Superior temporal gyrus (tissue), 1 donor: ENCODE measurements around the gene BCAS4.

Experiments
- DNase-seq: peaks from one replicate; pipeline ENCODE4 v3.0.0-alpha.2; 2016; ENCODE audit errors: extremely low spot score

The BCAS4 gene

GRCh38 chr20:50855498-50856474, 60.9 kb downstream of the BCAS4 start:
- DNase-seq: no peak

DNA sequence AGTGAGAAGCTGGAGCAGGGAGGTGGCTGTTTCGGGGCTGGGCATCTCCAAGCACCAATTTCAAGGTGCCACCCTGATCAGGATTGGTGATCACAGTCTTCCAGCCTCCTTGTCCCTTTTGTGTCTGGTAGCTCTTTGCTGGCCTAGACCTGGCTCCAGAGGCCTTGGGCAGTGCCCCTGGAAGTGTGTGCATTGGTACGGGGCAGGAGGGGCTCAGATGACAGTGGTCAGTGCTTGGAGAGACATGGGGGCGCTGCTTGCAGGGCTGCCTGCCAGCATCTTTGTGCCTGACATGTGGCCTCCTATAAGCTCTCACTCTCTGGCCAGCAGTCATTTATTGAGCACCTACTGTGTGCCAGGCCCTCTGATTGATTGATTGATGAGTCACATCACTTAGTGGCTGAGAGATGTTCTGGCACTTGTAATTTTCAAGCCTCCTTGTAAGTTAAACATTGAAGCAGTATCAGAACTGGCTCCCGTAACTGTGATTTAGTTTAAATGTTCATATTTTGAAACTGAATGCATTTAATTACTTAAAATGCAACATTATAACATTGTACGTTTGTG, 61.7 kb downstream of the BCAS4 start:
- DNase-seq: no peak

- DNase-seq: no peak
These were observed 62.5 kb downstream of the BCAS4 start for GRCh38 chr20:50857348-50857747.

- no peak for DNase-seq
These were observed 63.7 kb downstream of the BCAS4 start for GRCh38 chr20:50858525-50858924.

- no peak for DNase-seq
These were observed 64.3 kb downstream of the BCAS4 start for GRCh38 chr20:50859161-50859560.

DNA sequence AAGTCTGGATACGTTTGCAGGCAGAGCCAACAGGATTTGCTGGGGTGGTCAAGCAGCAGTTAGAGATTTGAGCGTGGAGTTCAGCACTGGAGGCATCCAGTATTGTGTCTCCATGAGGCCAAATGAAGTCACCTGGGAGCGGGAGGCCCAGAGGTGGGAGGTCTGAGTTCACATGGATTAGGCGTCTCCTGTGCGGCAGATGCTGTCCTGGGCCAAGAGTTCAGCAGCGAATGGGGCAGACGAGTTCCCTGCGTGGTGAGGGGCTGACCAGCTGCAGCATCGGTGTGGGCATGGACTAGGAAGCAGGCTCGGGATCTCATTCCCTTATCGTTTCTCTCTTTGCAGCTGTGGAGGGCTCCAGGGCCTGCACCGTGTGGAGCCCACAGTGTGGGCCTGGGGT, 66.2 kb downstream of the BCAS4 start:
- DNase-seq: no peak

GRCh38 chr20:50862546-50862945, 67.7 kb downstream of the BCAS4 start:
- no peak for DNase-seq

GRCh38 chr20:50865114-50865513, 70.3 kb downstream of the BCAS4 start:
- DNase-seq: no peak

GRCh38 chr20:50865591-50865990, 70.7 kb downstream of the BCAS4 start:
- DNase-seq: no peak

DNA sequence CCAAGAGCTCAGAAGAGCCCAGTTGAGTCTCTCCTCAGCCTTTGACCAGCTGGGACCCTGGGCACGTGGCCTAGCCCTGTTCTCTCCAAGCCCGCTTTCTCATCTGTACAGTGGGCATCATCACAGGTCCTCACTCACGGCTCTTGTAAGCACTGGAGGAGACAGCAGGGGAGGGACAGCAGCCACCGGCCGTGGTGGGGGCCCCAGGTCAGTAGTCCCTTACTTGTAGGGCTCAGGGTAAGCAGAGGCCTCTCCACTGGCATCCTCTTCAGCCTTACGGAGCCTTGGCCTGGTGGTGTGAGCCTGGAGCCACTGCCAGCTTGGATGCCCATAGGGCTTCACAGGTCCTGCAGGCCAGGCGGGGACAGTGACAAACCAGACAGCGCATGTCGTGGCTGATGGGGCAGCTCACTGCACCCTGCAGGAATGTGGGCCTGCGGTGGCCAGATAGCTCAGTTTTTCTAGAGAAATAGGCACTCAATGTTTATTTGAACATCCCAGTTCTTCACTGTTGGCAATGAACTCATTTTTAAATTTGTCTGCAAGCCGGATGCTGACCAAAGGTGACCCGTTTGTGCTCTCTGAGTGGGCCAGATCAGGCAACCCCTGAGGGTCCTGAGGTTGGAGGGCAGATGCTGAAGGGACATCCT, 71.3 kb downstream of the BCAS4 start:
- DNase-seq: no peak

DNA sequence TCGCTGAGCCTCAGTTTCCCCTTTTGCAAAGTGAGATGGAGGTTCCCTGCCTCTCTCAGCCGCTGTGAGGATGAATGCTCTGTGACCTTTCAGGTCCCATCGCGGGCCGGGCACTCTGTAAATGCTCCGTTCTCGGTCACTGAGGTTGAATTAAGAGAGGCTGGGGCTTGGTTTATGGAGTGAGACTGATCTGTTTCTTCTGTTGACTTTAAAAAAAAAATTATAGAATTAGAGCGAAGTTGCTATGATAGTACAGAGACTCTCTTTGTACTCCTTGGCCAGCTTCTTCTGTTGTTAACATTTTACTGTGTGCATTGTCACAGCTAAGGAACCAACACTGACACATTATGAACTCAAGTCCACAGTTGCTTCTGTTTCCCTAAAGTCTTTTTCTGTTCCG, 72.0 kb downstream of the BCAS4 start:
- no peak for DNase-seq

GRCh38 chr20:50867805-50868204, 72.9 kb downstream of the BCAS4 start:
- no peak for DNase-seq

GRCh38 chr20:50868509-50869495, 73.9 kb downstream of the BCAS4 start:
- no peak for DNase-seq

- DNase-seq: no peak
These were observed 75.8 kb downstream of the BCAS4 start for GRCh38 chr20:50870561-50871161.

GRCh38 chr20:50872560-50873425, 77.9 kb downstream of the BCAS4 start:
- DNase-seq: no peak

DNA sequence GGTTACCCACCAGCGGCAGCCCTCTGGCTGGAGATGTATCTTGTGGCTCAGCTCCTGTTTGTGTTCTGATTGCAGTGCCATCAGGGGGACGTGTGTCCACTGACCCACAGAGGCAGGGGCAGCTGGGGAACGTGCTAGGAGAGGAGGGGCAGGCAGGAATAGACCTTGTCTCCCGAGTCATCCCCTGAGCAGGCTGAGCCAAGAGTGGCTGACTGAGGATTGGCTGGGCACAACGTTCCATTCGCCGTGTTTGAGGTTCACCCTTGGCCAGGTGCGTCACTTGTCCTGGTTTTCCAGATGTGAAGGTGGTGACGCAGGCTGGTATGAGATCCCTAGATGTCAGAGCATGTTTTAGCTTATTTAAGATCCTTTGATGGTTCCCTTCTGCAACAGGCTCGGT, 78.7 kb downstream of the BCAS4 start:
- no peak for DNase-seq

- no peak for DNase-seq
These were observed 79.4 kb downstream of the BCAS4 start for GRCh38 chr20:50874111-50874757.

- DNase-seq: no peak
These were observed 80.2 kb downstream of the BCAS4 start for GRCh38 chr20:50874758-50875665.
